ENCODE measurements around the gene UBE2H. TPM values are rescaled to one million over a fixed set of nuclear protein-coding genes. Genes with fewer than 3 reads are reported as not detected.
"Not testable (repeated sequence)": the region's sequence is repeated elsewhere in the genome, so short reads cannot be mapped to it uniquely, and the experiment has no call there.

Gene UBE2H
- total and polyA plus RNA-seq, 2 experiments from 2014 or later = 73.4 to 98.9 TPM

GRCh38 chr7:129796186-129796775 lies 156.5 kb downstream of the UBE2H start:
- DNase-seq (ENCODE audit: low spot score) = no peak
- WGBS (ENCODE audit: low lambda C conversion rate, missing lambda C conversion rate) = 86% methylated on average over 9 of the region's 9 CpGs
- Histone ChIP-seq H4K20me1 (ENCODE audit: insufficient read depth, poor library complexity, severe bottlenecking) (no peaks in the 10 kb centered on the region), H3K27ac (no peak overlapping the region), H3K9me2 (replicated peaks; ENCODE audit: insufficient read depth) (no peaks in the 10 kb centered on the region), H3K36me3 (replicated peaks; ENCODE audit: insufficient read depth, low read depth) (no peaks in the 10 kb centered on the region), H3K4me3 (no peak overlapping the region), H3K4me1 (ENCODE audit: insufficient read depth) (no peaks in the 10 kb centered on the region), H2AFZ (no peak overlapping the region), H3K79me2 (no peaks in the 10 kb centered on the region), H3K9me3 (ENCODE audit: low read depth) (no peaks in the 10 kb centered on the region), H3K27me3 (no peaks in the 10 kb centered on the region), H3K4me2 (no peak overlapping the region)
- TF ChIP-seq CTCF (IDR thresholded peaks at IDR 0.05; ENCODE audit: poor library complexity) = no peak
- TF ChIP-seq EZH2phosphoT487 (IDR thresholded peaks at IDR 0.05; ENCODE audit: low read depth, severe bottlenecking, unreplicated experiment) = no peak
- no peak for TF ChIP-seq EZH2 (IDR thresholded peaks at IDR 0.05; ENCODE audit: borderline replicate concordance)

GRCh38 chr7:129794461-129794860 lies 158.3 kb downstream of the UBE2H start:
- H2AFZ ChIP-seq = not testable (repeated sequence)
- 94% methylated on average over 9 of the region's 9 CpGs for WGBS (ENCODE audit: low lambda C conversion rate, missing lambda C conversion rate)

GRCh38 chr7:129793506-129794310 lies 159.1 kb downstream of the UBE2H start:
- H3K4me3 ChIP-seq = no peak overlapping the region
- H3K27me3 ChIP-seq = peaks cover 9% of the 10 kb centered on the region
- no peaks in the 10 kb centered on the region for H3K9me3 ChIP-seq (ENCODE audit: low read depth)
- no peaks in the 10 kb centered on the region for H3K9me2 ChIP-seq (replicated peaks; ENCODE audit: insufficient read depth)
- no peak overlapping the region for H2AFZ ChIP-seq
- no peaks in the 10 kb centered on the region for H3K79me2 ChIP-seq
- 91% methylated on average over 9 of the region's 9 CpGs for WGBS (ENCODE audit: low lambda C conversion rate, missing lambda C conversion rate)
- H3K4me2 ChIP-seq = no peak overlapping the region
- no peaks in the 10 kb centered on the region for H3K36me3 ChIP-seq (replicated peaks; ENCODE audit: insufficient read depth, low read depth)
- TF ChIP-seq CTCF (IDR thresholded peaks at IDR 0.05; ENCODE audit: poor library complexity) = no peak
- TF ChIP-seq EZH2 (IDR thresholded peaks at IDR 0.05; ENCODE audit: borderline replicate concordance) = no peak
- no peak for TF ChIP-seq EZH2phosphoT487 (IDR thresholded peaks at IDR 0.05; ENCODE audit: low read depth, severe bottlenecking, unreplicated experiment)
- DNase-seq (ENCODE audit: low spot score) = no peak
- no peaks in the 10 kb centered on the region for H4K20me1 ChIP-seq (ENCODE audit: insufficient read depth, poor library complexity, severe bottlenecking)
- H3K4me1 ChIP-seq (ENCODE audit: insufficient read depth) = no peaks in the 10 kb centered on the region
- H3K27ac ChIP-seq = no peak overlapping the region

More at GRCh38 chr7:129794461-129794860, 158.3 kb downstream of the UBE2H start:
- not testable (repeated sequence) for H3K27ac ChIP-seq; H3K27me3 ChIP-seq; H3K4me1 ChIP-seq (ENCODE audit: insufficient read depth); H4K20me1 ChIP-seq (ENCODE audit: insufficient read depth, poor library complexity, severe bottlenecking); H3K4me2 ChIP-seq; H3K79me2 ChIP-seq; DNase-seq (ENCODE audit: low spot score); H3K9me2 ChIP-seq (replicated peaks; ENCODE audit: insufficient read depth); H3K9me3 ChIP-seq (ENCODE audit: low read depth); H3K4me3 ChIP-seq; H3K36me3 ChIP-seq (replicated peaks; ENCODE audit: insufficient read depth, low read depth)

GRCh38 chr7:129792721-129793120 lies 160.0 kb downstream of the UBE2H start:
- H3K27me3 ChIP-seq = peaks cover 15% of the 10 kb centered on the region
- no peaks in the 10 kb centered on the region for H3K9me2 ChIP-seq (replicated peaks; ENCODE audit: insufficient read depth)
- H3K27ac ChIP-seq = no peak overlapping the region
- no peaks in the 10 kb centered on the region for H3K9me3 ChIP-seq (ENCODE audit: low read depth)
- WGBS (ENCODE audit: low lambda C conversion rate, missing lambda C conversion rate) = 71% methylated on average over 9 of the region's 9 CpGs
- no peaks in the 10 kb centered on the region for H3K4me1 ChIP-seq (ENCODE audit: insufficient read depth)
- DNase-seq (ENCODE audit: low spot score) = no peak
- H3K36me3 ChIP-seq (replicated peaks; ENCODE audit: insufficient read depth, low read depth) = no peaks in the 10 kb centered on the region
- H2AFZ ChIP-seq = no peak overlapping the region
- TF ChIP-seq EZH2phosphoT487 (IDR thresholded peaks at IDR 0.05; ENCODE audit: low read depth, severe bottlenecking, unreplicated experiment) (no peak), CTCF (IDR thresholded peaks at IDR 0.05; ENCODE audit: poor library complexity) (no peak), EZH2 (IDR thresholded peaks at IDR 0.05; ENCODE audit: borderline replicate concordance) (no peak)
- no peak overlapping the region for H3K4me3 ChIP-seq
- no peak overlapping the region for H3K4me2 ChIP-seq
- no peaks in the 10 kb centered on the region for H3K79me2 ChIP-seq
- H4K20me1 ChIP-seq (ENCODE audit: insufficient read depth, poor library complexity, severe bottlenecking) = no peaks in the 10 kb centered on the region
